ENCODE results near the gene CCDC167. TPM values are rescaled to one million over a fixed set of nuclear protein-coding genes. Genes with fewer than 3 reads are reported as not detected.

Gene CCDC167
- total RNA-seq, 1 experiment from 2014 or later = 31.9 TPM

DNA sequence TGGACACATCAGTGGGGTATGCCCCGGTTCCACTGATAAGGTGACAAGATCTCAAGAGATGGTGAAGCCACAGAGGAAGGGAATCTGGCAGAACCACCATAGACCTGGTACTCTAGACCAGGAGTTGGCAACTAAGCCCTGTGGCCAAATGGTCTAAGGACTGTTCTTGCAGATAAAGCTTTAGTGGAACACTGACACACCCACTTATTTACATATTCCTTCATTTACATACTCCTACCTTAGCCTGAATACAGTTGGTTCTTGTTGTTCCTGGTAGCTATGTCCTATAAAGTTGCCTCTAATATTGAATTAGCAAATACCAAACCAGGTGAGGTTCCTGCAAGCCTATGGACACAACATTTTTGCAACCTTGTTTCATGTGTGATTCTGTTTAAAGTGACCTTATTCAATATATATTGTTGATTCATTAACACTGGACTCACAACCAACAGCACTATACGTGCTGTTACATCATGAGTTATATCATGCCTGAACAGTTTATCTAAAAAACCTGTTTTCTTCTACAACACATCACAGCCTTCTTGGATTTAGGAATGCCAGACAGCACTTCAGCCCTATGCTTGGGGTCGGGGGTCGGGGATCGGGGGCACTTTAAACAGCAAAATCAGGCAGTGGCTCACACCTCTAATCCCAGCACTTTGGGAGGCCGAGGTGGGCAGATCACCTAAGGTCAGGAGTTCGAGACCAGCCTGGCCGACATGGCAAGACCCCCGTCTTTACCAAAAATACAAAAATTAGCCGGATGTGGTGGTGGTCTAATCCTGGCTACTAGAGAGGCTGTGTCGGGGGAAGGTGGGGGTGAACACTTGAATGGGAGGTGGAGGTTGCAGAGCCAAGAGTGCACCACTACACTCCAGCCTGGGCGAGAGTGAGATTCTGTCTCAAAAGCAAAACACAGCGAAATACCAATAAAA, 2.5 kb downstream of the CCDC167 start:
- no peak overlapping the region for H2BK5ac ChIP-seq (ENCODE audit: insufficient read length, low read length)
- no peak overlapping the region for H3K4me2 ChIP-seq (ENCODE audit: insufficient read depth, insufficient read length, low read length)
- H3K27me3 Mint-ChIP-seq (ENCODE audit: low read depth) = peaks cover 8% of the 10 kb centered on the region
- H3K23me2 ChIP-seq (ENCODE audit: insufficient read length, low read depth, low read length, poor library complexity, severe bottlenecking) = no peaks in the 10 kb centered on the region
- no peak overlapping the region for H4K8ac ChIP-seq (replicated peaks; ENCODE audit: insufficient read length, low read depth, low read length)
- no peaks in the 10 kb centered on the region; a peak in 1 of 5 replicates for H3K9me3 Mint-ChIP-seq
- no peak overlapping the region for H2BK12ac ChIP-seq (ENCODE audit: insufficient read length, low read depth, low read length)
- H3K4ac ChIP-seq (ENCODE audit: low read depth, low read length) = no peak overlapping the region
- H3K4me3 Mint-ChIP-seq = peak overlapping the region in 1 of 2 experiments; percentile 36; a peak in 1 of 5 replicates
- H3K9me3 ChIP-seq (ENCODE audit: control insufficient read depth, low read depth, low read length) = no peaks in the 10 kb centered on the region
- no peak overlapping the region for H2BK15ac ChIP-seq (ENCODE audit: low read depth, low read length)
- H3K9ac ChIP-seq (ENCODE audit: extremely low read depth, insufficient read length, low read length) = no peak overlapping the region
- no peak overlapping the region for H3K14ac ChIP-seq (ENCODE audit: insufficient read depth, low read length)
- no peak overlapping the region for H3K23ac ChIP-seq (ENCODE audit: insufficient read length, low read depth, low read length)
- peaks cover 4% of the 10 kb centered on the region; the same call in 1 of the 2 replicates for H3K4me1 ChIP-seq (ENCODE audit: insufficient read depth, low read length)
- no peaks in the 10 kb centered on the region for H3K27me3 ChIP-seq (ENCODE audit: insufficient read depth, low read length)
- no peak overlapping the region for H3K27ac ChIP-seq (ENCODE audit: insufficient read length, low read depth, low read length)
- no peak for TF ChIP-seq CTCF (conservative IDR thresholded peaks at IDR 0.05)
- DNase-seq = no peak
- no peak overlapping the region for H2AFZ ChIP-seq (ENCODE audit: low read length)
- H3K36me3 Mint-ChIP-seq (ENCODE audit: insufficient read depth in 1 of 3, low read depth in 3 of 3) = no peaks in the 10 kb centered on the region; a peak in 1 of 7 replicates
- no peak overlapping the region for H3K18ac ChIP-seq (ENCODE audit: insufficient read length, low read depth, low read length)
- no peak overlapping the region for H2BK120ac ChIP-seq (ENCODE audit: low read depth, low read length, poor library complexity, severe bottlenecking)
- no peak overlapping the region for H2BK20ac ChIP-seq (ENCODE audit: low read depth, low read length, poor library complexity, severe bottlenecking)
- H3K79me1 ChIP-seq (ENCODE audit: insufficient read depth, low read depth, low read length, poor library complexity, severe bottlenecking) = no peaks in the 10 kb centered on the region
- no peak overlapping the region for H4K5ac ChIP-seq (ENCODE audit: insufficient read length, low read depth, low read length)
- no peaks in the 10 kb centered on the region for H3K79me2 ChIP-seq (ENCODE audit: insufficient read depth, low read length)
- H3T11ph ChIP-seq (ENCODE audit: low read length) = no peak overlapping the region
- WGBS (ENCODE audit: extremely low coverage, insufficient read length, low lambda C conversion rate) = no CpG with 5 or more reads among the region's 13 CpGs
- peaks cover 32 to 38% of the 10 kb centered on the region in 2 experiments for H3K4me1 Mint-ChIP-seq
- H4K91ac ChIP-seq (ENCODE audit: insufficient read length, low read depth, low read length) = no peak overlapping the region
- H4K20me1 ChIP-seq (ENCODE audit: control insufficient read depth, insufficient read depth, insufficient read length) = peaks cover 2% of the 10 kb centered on the region
- no peak overlapping the region for H3K27ac Mint-ChIP-seq
- H3K56ac ChIP-seq (ENCODE audit: insufficient read length, low read depth, low read length) = no peak overlapping the region
- H2AK5ac ChIP-seq (ENCODE audit: insufficient read length, low read length) = no peak overlapping the region
